HEK293T (cell line): ENCODE results near the gene EDN2.

Experiments
- BHLHE40 ChIP-seq: fragments of 450-650 bp; IDR thresholded peaks from 2 replicates; pipeline ENCODE4 v1.6.1; 2016; ENCODE audit warnings: mild to moderate bottlenecking, moderate library complexity, borderline replicate concordance
- FOXK2 ChIP-seq: fragments of 450-650 bp; IDR thresholded peaks from 2 replicates; pipeline ENCODE4 v1.6.1; 2016; ENCODE audit warnings: mild to moderate bottlenecking
- HDGF ChIP-seq: fragments of 450-650 bp; IDR thresholded peaks from 2 replicates; pipeline ENCODE4 v1.6.1; 2017; ENCODE audit warnings: antibody characterized with exemption, borderline replicate concordance
- L3MBTL2 ChIP-seq: fragments of 450-650 bp; conservative IDR thresholded peaks from 2 replicates; pipeline ENCODE4 v1.6.1; 2016; ENCODE audit warnings: mild to moderate bottlenecking
- LEF1 ChIP-seq: fragments of 450-650 bp; IDR thresholded peaks from 2 replicates; pipeline ENCODE4 v1.6.1; 2017; ENCODE audit warnings: mild to moderate bottlenecking, borderline replicate concordance
- NFRKB ChIP-seq: fragments of 450-650 bp; IDR thresholded peaks from 2 replicates; pipeline ENCODE4 v1.6.1; 2016; ENCODE audit warnings: mild to moderate bottlenecking, moderate library complexity
- PKNOX1 ChIP-seq: fragments of 450-650 bp; IDR thresholded peaks from 2 replicates; pipeline ENCODE4 v1.6.1; 2016
- SP1 ChIP-seq: fragments of 450-650 bp; IDR thresholded peaks from 2 replicates; pipeline ENCODE4 v1.6.1; 2017
- SUZ12 ChIP-seq: fragments of 450-650 bp; IDR thresholded peaks from 2 replicates; pipeline ENCODE4 v1.6.1; 2016; ENCODE audit warnings: mild to moderate bottlenecking

- TF ChIP-seq LEF1 (no peak), HDGF (no peak), BHLHE40 (no peak), NFRKB (no peak), FOXK2 (no peak), SP1 (no peak), PKNOX1 (no peak), SUZ12 (no peak), L3MBTL2 (no peak)
Measured at GRCh38 chr1:41500781-41501518, 16.5 kb upstream of the EDN2 start.
